Fibroblast of skin of abdomen (primary cell): ENCODE data around the gene CAMK2N1.

ENCODE experiments used
- DNase-seq: peaks from one replicate; pipeline ENCODE4 v3.0.0-alpha.2; 2013

The CAMK2N1 gene

GRCh38 chr1:20443703-20444586, 42.1 kb downstream of the CAMK2N1 start:
- DNase-seq: no peak

- DNase-seq: no peak
Measured at GRCh38 chr1:20442920-20443625, 42.9 kb downstream of the CAMK2N1 start.

GRCh38 chr1:20440785-20441200, 45.2 kb downstream of the CAMK2N1 start:
- DNase-seq: peak; percentile 30

GRCh38 chr1:20439282-20439681, 46.7 kb downstream of the CAMK2N1 start:
- peak; percentile 24 for DNase-seq

- no peak for DNase-seq
Measured at GRCh38 chr1:20437640-20438039, 48.4 kb downstream of the CAMK2N1 start.

GRCh38 chr1:20432891-20433290, 53.1 kb downstream of the CAMK2N1 start:
- no peak for DNase-seq
